Measurements from ENCODE around the gene TMEM178B. TPM values are rescaled to one million over a fixed set of nuclear protein-coding genes. Genes with fewer than 3 reads are reported as not detected.

The TMEM178B gene
- total and polyA plus RNA-seq, 8 donors: 0.16 to 5.6 (median 3.4) TPM

- Histone ChIP-seq H3K4me1 (no peaks in the 10 kb centered on the region), H3K27ac (no peak overlapping the region), H3K9me3 (no peaks in the 10 kb centered on the region), H3K36me3 (no peaks in the 10 kb centered on the region), H3K4me3 (no peak overlapping the region), H3K27me3 (no peaks in the 10 kb centered on the region)
- intact Hi-C loops (cut with DNase I): no loop called here
- DNase-seq: no peak
- TF ChIP-seq, protein P1, sequence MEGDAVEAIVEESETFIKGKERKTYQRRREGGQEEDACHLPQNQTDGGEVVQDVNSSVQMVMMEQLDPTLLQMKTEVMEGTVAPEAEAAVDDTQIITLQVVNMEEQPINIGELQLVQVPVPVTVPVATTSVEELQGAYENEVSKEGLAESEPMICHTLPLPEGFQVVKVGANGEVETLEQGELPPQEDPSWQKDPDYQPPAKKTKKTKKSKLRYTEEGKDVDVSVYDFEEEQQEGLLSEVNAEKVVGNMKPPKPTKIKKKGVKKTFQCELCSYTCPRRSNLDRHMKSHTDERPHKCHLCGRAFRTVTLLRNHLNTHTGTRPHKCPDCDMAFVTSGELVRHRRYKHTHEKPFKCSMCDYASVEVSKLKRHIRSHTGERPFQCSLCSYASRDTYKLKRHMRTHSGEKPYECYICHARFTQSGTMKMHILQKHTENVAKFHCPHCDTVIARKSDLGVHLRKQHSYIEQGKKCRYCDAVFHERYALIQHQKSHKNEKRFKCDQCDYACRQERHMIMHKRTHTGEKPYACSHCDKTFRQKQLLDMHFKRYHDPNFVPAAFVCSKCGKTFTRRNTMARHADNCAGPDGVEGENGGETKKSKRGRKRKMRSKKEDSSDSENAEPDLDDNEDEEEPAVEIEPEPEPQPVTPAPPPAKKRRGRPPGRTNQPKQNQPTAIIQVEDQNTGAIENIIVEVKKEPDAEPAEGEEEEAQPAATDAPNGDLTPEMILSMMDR (IDR thresholded peaks at IDR 0.05): no peak
- ATAC-seq: no peak
These were observed 49.7 kb downstream of the TMEM178B start for GRCh38 chr7:141123522-141123921.

DNA sequence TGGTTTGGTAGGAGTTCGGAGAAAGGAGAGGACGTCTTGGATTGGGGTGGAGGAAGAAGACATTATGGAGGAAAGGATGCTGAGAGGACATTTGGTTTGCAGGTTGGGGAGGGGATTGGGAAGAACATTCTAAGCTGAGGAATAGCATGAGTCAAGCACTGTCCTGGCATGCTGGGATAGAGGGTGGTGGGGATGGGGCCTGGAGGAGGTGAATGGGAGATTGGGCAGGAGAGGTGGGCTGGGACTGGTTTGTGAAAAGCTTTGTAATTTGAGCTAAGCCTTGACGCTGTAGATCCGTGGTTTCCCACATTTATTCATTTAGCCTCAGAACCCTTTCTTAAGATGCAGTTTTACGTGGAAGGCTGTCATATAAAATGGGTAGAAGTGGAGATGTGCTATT lies 52.2 kb downstream of the TMEM178B start:
- no peaks in the 10 kb centered on the region for H3K36me3 ChIP-seq
- intact Hi-C loops (cut with DNase I): no loop called here
- no peaks in the 10 kb centered on the region for H3K9me3 ChIP-seq
- no peak overlapping the region for H3K4me3 ChIP-seq
- no peaks in the 10 kb centered on the region for H3K4me1 ChIP-seq
- H3K27ac ChIP-seq: no peak overlapping the region
- TF ChIP-seq, protein P1 (IDR thresholded peaks at IDR 0.05): no peak
- ATAC-seq (no peak), DNase-seq (no peak)
- no peaks in the 10 kb centered on the region for H3K27me3 ChIP-seq

DNA sequence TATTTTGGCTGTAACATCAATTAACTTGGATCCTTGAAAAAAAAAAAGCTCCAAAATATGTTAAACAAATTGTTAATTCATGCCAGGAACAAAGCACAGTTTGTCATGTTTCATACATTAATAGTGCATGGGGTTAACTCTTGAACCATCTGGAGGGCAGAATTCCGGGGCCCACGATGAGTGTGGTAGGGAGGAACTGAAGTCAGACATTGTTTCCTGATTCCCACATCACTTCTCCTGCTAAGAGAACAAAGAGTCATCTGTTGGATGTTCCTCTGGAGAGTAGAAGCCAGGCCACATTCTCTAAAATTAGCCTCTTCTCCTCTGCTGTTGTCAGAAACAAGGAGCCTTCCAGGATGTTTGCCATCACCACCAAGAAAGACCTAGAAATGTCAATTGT lies 54.6 kb downstream of the TMEM178B start:
- TF ChIP-seq, protein P1 (IDR thresholded peaks at IDR 0.05): no peak
- peaks cover 0 to 7% of the 10 kb centered on the region in 2 donors for H3K9me3 ChIP-seq
- ATAC-seq: no peak
- H3K36me3 ChIP-seq: no peaks in the 10 kb centered on the region
- no peaks in the 10 kb centered on the region for H3K27me3 ChIP-seq
- no peak for DNase-seq
- H3K4me1 ChIP-seq: no peaks in the 10 kb centered on the region
- intact Hi-C loops (cut with DNase I): no loop called here
- no peak overlapping the region for H3K4me3 ChIP-seq
- H3K27ac ChIP-seq: no peak overlapping the region

GRCh38 chr7:141128931-141129330 lies 55.1 kb downstream of the TMEM178B start:
- TF ChIP-seq, protein P1 (IDR thresholded peaks at IDR 0.05): no peak
- no peak for ATAC-seq
- no peaks in the 10 kb centered on the region for H3K36me3 ChIP-seq

DNA sequence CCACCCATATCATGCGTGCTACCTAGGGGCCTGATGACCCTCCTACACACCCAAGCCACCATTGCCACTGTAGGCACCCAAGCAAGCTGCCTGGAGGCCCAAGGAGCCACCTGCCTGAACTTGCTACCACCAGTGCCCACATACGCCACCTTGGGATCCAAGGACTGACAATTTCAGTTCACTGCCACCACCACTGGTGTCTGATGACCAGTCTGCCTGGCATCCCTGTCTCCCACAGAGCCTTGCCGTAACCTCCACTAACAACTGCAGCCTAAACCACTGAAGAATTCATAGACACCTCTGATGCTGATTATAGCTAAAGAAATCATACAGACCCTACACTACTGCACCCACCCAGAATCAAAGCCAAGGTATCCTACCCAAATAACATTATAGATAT lies 58.8 kb downstream of the TMEM178B start:
- TF ChIP-seq, protein P1 (IDR thresholded peaks at IDR 0.05): no peak
- Histone ChIP-seq H3K9me3 (peaks cover 0 to 8% of the 10 kb centered on the region in 2 donors), H3K36me3 (no peaks in the 10 kb centered on the region), H3K4me1 (no peaks in the 10 kb centered on the region), H3K4me3 (no peak overlapping the region), H3K27ac (no peak overlapping the region), H3K27me3 (no peaks in the 10 kb centered on the region)
- ATAC-seq: no peak
- intact Hi-C loops (cut with DNase I): no loop called here
- DNase-seq: no peak

More at GRCh38 chr7:141128931-141129330, 55.1 kb downstream of the TMEM178B start:
- Histone ChIP-seq H3K9me3 (peaks cover 0 to 8% of the 10 kb centered on the region in 2 donors), H3K27me3 (no peaks in the 10 kb centered on the region), H3K4me3 (no peak overlapping the region), H3K27ac (no peak overlapping the region), H3K4me1 (no peaks in the 10 kb centered on the region)
- DNase-seq: no peak
- intact Hi-C loops (cut with DNase I): no loop called here
